ENCODE results near the gene PTP4A1. TPM values are rescaled to one million over a fixed set of nuclear protein-coding genes. Genes with fewer than 3 reads are reported as not detected.

The PTP4A1 gene
- polyA plus RNA-seq, 2 of the 4 experiments (the other 2 are of a cell fraction) = 166 to 220 TPM

GRCh38 chr6:63554782-63555181 lies 17.5 kb upstream of the PTP4A1 start:
- Histone ChIP-seq H3K4me3 (no peak overlapping the region), H3K4me2 (peak overlapping the region; percentile 65; the same call in 2 of the 3 replicates), H3K27ac (peak overlapping the region; percentile 72 to 89), H3K9me3 (no peaks in the 10 kb centered on the region), H3K4me1 (peaks cover 32% of the 10 kb centered on the region)
- FAIRE-seq = no peak
- ATAC-seq = no peak
- ChIA-PET POLR2A (interaction anchor here (1.5 kb wide), 1 partner anchor 113 kb away, joined by 8 read pairs; no protein-coding TSS in a partner anchor), CTCF (interaction anchor here (0.6 to 1.0 kb wide), 4 partner anchors 10 to 233 kb away, joined by 3 read pairs; no protein-coding TSS in a partner anchor)
- DNase-seq (ENCODE audit: low read depth in 1 of 2, low spot score in 1 of 2) = no peak
- TF ChIP-seq TP53 (CRISPR knock-in tag; IDR thresholded peaks at IDR 0.05) (no peak), POLR2AphosphoS2 (conservative IDR thresholded peaks at IDR 0.05; ENCODE audit: low read length) (no peak), CTCF (IDR thresholded peaks at IDR 0.05) (no peak), GATA3 (IDR thresholded peaks at IDR 0.05; ENCODE audit: borderline replicate concordance) (no peak), BCL3 (IDR thresholded peaks at IDR 0.05) (no peak), NR3C1 (IDR thresholded peaks at IDR 0.05) (no peak), RNF2 (IDR thresholded peaks at IDR 0.05; ENCODE audit: borderline replicate concordance, low read depth) (no peak), ZSCAN20 (CRISPR knock-in tag; IDR thresholded peaks at IDR 0.05) (no peak)
- 91% methylated on average over 1 of the region's 1 CpG for WGBS (ENCODE audit: missing lambda C conversion rate)

GRCh38 chr6:63556369-63556768 lies 15.9 kb upstream of the PTP4A1 start:
- H3K4me1 ChIP-seq = peaks cover 43% of the 10 kb centered on the region
- H3K4me2 ChIP-seq = peak overlapping the region; percentile 5; the same call in 1 of the 3 replicates
- WGBS (ENCODE audit: missing lambda C conversion rate) = 79% methylated on average over 4 of the region's 4 CpGs
- no peaks in the 10 kb centered on the region for H3K9me3 ChIP-seq
- TF ChIP-seq ELK1 (IDR thresholded peaks at IDR 0.05; ENCODE audit: low read depth, low read length) (no peak), JUNB (IDR thresholded peaks at IDR 0.05) (no peak), ESRRA (IDR thresholded peaks at IDR 0.05; ENCODE audit: borderline replicate concordance, low read length) (no peak), SMC3 (IDR thresholded peaks at IDR 0.05) (no peak), JUN (IDR thresholded peaks at IDR 0.05) (no peak), TFCP2L1 (CRISPR knock-in tag; IDR thresholded peaks at IDR 0.05) (no peak), SREBF2 (IDR thresholded peaks at IDR 0.05) (no peak), CEBPB (IDR thresholded peaks at IDR 0.05) (no peak), ATOH8 (CRISPR knock-in tag; IDR thresholded peaks at IDR 0.05; ENCODE audit: low read depth) (no peak), CBX8 (IDR thresholded peaks at IDR 0.05) (no peak), NFE2L2 (conservative IDR thresholded peaks at IDR 0.05; ENCODE audit: low read length) (no peak), CHD2 (IDR thresholded peaks at IDR 0.05; ENCODE audit: low read length, partially characterized antibody) (no peak), HMGXB4 (CRISPR knock-in tag; IDR thresholded peaks at IDR 0.05; ENCODE audit: borderline replicate concordance) (no peak), FOXS1 (CRISPR knock-in tag; IDR thresholded peaks at IDR 0.05) (no peak), FOSB (CRISPR knock-in tag; IDR thresholded peaks at IDR 0.05) (no peak), HOXB13 (CRISPR knock-in tag; IDR thresholded peaks at IDR 0.05; ENCODE audit: low read depth) (no peak), EP300 (IDR thresholded peaks at IDR 0.05) (no peak), BHLHE40 (IDR thresholded peaks at IDR 0.05; ENCODE audit: low read depth, low read length) (no peak)
- DNase-seq (ENCODE audit: low read depth in 1 of 2, low spot score in 1 of 2) (no peak), ATAC-seq (no peak), FAIRE-seq (no peak)
- H3K27ac ChIP-seq = peak overlapping the region; percentile 72 to 89
- ChIA-PET POLR2A (interaction anchor here (0.6 to 1.5 kb wide), 2 partner anchors 9 to 114 kb away, joined by 3 to 8 read pairs; no protein-coding TSS in a partner anchor), CTCF (no interaction called here)
- H3K4me3 ChIP-seq = no peak overlapping the region

All from A549 (cell line).